Fibroblast of skin of abdomen (primary cell): ENCODE measurements around the gene C1QTNF7.

Experiments used
- DNase-seq: peaks from one replicate; pipeline ENCODE4 v3.0.0-alpha.2; 2013

C1QTNF7 gene

GRCh38 chr4:15414551-15415091 is 13.2 kb upstream of the C1QTNF7 start:
- DNase-seq: peak; percentile 74

GRCh38 chr4:15416357-15417232 is 11.2 kb upstream of the C1QTNF7 start:
- DNase-seq: no peak

- DNase-seq: no peak
Observed at GRCh38 chr4:15417233-15417660, 10.6 kb upstream of the C1QTNF7 start.

- DNase-seq: no peak
Observed at GRCh38 chr4:15418956-15419355, 8.9 kb upstream of the C1QTNF7 start.

- peak; percentile 70 for DNase-seq
Observed at GRCh38 chr4:15420642-15421041, 7.2 kb upstream of the C1QTNF7 start.

- DNase-seq: no peak
Observed at GRCh38 chr4:15423285-15423711, 4.5 kb upstream of the C1QTNF7 start.

GRCh38 chr4:15425520-15425919 is 2.3 kb upstream of the C1QTNF7 start:
- DNase-seq: no peak

GRCh38 chr4:15427161-15427560 is 672 bp upstream of the C1QTNF7 start:
- no peak for DNase-seq

- DNase-seq: no peak
Observed at GRCh38 chr4:15428611-15429010, 778 bp downstream of the C1QTNF7 start.

- no peak for DNase-seq
Observed at GRCh38 chr4:15434091-15434490, 6.3 kb downstream of the C1QTNF7 start.

GRCh38 chr4:15434676-15435075 is 6.8 kb downstream of the C1QTNF7 start:
- DNase-seq: no peak

GRCh38 chr4:15436513-15436912 is 8.7 kb downstream of the C1QTNF7 start:
- peak; percentile 61 for DNase-seq

GRCh38 chr4:15438939-15439524 is 11.2 kb downstream of the C1QTNF7 start:
- peak; percentile 55 for DNase-seq

GRCh38 chr4:15443371-15444160 is 15.7 kb downstream of the C1QTNF7 start:
- no peak for DNase-seq

- no peak for DNase-seq
Observed at GRCh38 chr4:15444276-15444675, 16.4 kb downstream of the C1QTNF7 start.

GRCh38 chr4:15444879-15445547 is 17.2 kb downstream of the C1QTNF7 start:
- DNase-seq: no peak

- DNase-seq: peak; percentile 74
Observed at GRCh38 chr4:15451181-15451865, 23.5 kb downstream of the C1QTNF7 start.

- DNase-seq: peak; percentile 98
Observed at GRCh38 chr4:15451866-15452765, 24.3 kb downstream of the C1QTNF7 start.

- DNase-seq: peak; percentile 59
Observed at GRCh38 chr4:15455290-15455689, 27.5 kb downstream of the C1QTNF7 start.

GRCh38 chr4:15457406-15458201 is 29.8 kb downstream of the C1QTNF7 start:
- peak; percentile 59 for DNase-seq
